ENCODE data around the gene ADSS1.
"Not testable (repeated sequence)": the region's sequence is repeated elsewhere in the genome, so short reads cannot be mapped to it uniquely, and the experiment has no call there.

ADSS1 gene

DNA sequence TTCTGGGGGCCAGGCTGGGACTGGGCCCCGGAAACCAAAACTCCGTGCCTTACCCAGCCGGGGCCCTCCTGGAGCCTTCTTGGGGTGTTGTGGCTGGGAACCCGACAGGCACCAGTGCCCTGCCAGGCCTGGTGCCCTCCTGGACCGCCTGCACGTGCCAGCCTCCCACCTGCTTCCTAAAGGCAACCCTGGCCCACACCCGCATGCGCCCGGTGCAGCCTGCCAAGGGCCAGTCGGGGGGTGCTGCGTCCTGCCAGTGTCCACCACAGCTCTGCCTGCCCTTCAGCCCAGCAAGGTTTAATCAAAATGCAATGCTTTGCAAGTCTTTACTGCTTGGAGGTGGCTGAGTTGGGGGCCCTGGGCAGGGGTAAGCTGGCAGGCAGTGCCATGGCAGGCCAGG, 5.2 kb upstream of the ADSS1 start:
- no peak for DNase-seq

DNA sequence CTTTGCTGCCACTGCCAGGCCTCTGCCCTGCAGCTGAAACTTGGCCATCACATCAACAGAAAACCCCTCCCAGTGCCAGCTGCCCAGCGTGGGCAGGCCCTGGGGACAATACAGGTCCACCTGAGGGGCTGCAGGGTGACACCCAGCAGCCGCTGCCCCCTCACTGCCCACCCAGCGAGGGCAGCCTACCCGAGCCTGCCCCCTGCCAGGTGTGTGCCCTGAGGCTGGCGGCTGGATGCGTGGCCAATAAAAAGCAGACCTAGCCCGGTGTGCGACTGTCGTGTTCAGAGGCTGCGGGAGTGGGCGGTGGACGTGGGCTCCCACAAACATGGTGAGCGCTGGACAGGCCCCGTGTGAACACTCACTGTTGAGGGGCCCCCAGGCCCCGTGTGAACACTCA, 4.7 kb upstream of the ADSS1 start:
- DNase-seq = no peak

DNA sequence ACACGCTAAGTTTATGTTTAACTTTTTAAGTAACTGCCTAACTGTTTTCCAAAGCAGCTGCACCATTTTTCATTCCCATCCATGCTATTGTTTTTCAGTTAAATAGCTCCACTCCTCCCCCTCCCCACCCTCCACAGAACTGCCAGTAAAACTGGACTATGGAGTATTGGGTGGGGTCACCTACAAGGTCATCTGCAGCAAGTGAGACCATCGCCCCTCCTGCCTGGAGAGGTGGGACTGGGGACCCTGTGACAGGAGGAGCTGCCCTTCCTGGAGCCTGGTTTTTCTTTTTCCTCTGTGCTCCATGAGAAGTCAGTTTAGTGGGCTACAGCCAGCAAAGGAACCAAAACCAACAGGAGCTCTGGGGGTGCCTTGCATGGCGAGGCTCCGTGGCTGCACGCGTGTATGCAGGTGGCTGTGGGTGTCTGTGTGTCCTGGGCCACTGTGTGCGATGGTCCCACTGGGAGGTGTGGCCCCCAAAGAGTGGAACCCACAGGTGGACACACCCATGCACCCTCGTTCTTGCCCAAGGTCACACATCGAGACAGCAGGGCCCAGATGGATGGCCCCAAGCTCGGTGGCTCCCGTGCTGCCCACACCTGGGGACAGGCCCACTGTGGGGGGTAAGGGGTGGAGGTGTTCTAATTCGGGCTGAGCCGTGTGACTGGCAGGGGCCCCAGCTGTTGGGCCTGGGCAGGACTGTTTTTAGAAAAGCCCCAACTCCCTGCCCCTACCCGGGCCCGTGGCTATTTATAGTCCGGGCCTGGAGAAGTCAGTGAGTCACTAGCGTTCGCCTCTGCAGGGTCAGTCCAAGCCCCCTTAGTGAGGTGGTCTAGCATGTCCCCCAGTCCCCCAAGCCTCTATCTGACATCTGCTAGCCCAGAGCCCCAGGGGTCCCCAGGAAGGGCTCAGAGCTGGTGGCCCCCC, 2.3 kb upstream of the ADSS1 start:
- no peak for DNase-seq

DNA sequence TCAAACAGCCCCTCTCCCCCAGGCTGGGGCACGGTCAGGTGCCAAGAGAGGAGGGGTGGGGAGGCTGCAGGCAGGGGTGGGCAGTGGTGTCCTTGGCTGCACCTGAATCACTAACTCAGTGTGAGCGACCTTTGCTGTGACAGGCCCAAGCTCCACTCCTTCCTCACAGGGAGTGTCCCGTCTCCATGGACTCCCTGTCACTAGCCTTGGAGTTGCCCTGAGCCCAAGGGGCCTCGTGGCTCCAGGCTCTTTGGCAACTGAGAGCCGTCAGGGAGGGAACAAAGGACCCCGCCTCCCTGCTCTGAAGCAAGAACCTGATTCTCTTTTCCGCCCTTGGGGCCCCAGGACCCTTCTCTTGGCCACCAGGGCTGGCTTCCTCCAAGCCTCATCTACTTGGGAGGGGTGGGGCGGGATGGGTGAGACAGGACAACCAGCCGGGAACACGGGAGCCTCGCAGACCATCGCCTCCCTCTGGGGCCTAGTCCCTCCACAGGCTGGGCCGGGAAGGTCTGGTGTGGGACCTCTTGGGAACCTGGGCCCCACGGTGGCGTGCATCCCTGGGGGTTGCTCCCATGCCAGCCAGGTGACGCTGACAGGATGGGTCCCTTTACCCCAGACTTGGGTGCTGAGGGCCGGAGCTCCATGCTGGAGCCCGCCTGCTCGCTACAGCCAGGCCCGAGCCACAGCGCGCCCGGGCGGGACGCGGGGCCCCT, 935 bp upstream of the ADSS1 start:
- no peak for DNase-seq

DNA sequence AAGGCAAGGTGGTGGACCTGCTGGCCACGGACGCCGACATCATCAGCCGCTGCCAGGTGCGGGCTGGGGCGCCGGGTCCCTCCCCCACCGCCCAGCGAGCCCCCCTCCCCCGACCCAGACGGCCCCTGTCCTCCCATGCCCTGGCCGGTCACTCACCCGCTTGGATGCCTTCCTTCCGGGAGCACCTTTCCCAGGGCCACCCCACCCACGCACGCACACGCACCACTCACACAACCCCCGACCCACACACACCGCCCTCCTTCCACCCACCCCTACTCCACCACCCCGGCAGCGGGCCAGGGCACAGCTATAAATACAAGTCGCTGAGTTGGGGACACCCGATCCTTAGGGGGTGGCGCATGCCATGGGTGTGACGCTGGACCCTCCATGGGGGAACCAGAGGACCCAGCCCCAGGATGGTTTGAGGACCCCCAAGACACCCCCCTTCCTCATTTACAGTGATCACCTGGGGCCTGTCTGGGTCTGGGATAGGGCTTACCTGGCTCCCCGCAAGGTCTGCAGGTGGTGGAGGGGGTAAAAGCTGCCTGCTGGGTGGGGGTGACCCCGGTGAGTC, 465 bp downstream of the ADSS1 start:
- DNase-seq = no peak

DNA sequence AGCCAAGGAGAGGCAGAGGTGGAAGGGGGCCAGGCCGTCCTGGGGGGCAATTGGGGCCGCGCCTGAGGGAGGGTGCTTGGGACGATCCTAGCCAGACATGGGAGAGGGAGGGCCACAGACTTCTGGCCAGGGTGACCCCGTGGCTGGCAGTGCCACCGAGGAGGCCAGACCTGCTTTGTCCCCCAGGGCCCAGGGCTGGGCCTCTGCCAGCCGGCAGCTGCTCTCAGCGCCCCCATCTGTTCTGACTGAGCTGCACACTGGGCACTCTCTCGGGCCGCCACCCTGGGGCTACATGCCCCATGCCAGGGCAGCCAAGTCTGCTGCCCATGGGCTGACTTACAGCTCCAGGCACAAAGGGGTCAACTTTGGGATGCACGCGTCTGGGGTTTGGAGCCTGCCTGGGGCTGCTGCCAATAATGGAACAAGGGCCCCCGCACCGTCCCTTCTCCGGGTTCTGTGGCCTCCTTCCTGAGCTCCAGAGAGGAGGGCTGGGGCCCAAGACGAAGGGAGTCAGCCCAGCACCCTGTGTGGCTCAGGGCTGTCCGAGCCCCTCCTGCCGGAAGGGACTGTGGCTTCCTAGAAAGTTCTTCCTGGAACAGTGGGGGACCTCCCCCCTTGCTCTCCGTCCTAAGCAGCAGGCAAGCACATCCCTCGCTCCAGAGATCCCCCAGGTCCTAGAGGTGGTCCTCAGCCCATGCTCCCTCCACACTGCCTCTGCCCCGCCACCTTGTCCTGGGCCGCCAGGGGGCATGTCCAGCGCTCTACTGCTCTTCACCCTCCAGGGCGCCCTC, 1.1 kb downstream of the ADSS1 start:
- DNase-seq = no peak

DNA sequence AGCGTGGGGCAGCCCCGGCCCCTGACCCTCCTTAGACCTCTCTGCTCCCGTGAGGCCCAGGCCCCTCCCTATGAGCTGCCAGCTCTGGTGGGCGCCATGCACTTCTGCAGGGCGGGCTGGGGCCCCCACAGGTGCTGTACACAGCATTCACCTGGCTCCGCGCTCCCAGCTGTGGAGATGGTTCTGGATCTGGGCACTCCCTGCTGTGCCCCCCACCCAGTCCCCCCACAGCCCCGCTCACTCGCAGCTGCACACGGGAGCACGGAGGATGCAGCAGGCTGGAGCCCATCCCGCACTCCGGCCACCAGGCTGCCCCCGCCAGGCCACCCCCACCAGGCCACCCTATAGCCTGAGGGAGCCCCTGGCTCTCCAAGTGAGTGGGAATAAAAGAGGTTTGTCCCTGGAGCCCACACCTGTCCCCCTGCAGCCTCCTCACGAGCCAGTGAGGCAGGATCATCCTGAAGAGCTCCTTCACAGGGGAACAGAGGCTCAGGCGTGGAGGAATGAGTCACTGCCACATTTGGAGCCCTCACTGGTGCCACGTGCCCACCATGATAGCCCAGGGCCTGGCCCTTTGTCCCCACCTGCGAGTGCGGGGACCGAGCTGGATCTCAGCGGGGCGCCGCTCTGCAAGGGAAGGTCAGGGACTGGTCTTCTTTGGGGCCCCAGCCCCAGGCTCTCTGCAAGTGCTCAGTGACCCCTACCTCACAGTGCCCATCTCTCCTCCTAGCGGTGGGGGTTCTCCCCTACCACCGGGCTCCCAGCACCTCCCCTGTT, 1.9 kb downstream of the ADSS1 start:
- DNase-seq = no peak

DNA sequence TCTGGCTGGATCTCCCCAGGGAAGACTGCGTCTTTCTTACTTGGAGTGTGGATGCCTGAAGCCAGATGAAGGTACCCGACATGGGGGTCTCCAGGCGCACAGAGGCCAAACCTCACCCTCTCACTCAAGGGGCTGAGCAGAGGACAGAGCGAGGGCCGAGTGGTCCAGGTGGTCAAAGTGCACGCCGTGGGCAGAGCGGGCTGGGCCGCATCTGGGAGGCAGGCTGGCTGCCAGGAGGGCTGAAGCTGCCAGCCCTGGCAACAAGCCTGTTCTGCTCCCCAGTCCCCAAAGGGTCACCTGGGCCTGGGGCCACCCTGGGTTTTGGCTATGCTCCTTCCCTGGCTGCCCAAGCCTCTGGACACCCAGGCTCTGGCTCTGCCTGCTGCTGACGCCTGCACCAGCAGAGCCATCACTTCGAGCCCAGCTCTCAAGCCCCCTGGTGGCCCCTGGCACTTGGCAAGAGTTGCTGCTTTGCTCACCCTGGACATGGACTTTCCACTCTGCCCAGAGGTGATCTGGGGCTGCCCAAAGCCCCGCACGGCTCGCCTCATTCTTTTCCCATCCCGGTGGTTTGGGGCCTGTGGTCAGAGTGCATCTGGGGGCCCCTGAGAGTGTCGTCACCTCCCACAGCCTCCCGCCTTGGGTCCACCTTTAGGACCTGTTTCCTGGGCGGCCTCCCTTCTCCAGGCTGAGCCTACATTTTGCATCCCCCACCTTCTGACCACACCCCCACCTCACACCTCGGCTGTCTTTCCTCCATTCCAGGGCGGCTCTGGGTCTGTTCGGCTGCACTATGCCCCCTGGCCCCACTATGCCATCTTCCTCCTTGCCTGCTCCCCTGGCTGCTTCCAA, 2.8 kb downstream of the ADSS1 start:
- no peak for DNase-seq

DNA sequence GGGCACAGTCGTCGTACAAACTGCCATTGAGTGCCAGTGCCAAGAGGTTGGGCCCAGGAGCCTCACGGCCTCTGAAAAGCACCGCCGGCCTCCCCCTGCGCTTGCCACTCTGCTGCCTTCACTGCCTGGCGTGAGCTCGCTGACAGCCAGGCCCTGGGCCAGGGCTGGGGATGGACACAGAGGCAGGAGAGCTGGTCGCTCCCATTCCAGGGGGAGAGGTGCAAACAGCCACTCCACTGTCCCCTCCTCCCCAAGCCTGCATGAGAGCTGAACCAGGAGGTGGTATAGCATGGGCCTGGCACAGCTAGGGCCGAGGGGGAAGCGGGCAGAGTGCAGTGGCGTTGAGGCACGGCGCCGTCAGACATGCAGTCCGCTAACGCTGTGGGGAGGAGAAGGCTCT, 4.6 kb downstream of the ADSS1 start:
- no peak for DNase-seq

DNA sequence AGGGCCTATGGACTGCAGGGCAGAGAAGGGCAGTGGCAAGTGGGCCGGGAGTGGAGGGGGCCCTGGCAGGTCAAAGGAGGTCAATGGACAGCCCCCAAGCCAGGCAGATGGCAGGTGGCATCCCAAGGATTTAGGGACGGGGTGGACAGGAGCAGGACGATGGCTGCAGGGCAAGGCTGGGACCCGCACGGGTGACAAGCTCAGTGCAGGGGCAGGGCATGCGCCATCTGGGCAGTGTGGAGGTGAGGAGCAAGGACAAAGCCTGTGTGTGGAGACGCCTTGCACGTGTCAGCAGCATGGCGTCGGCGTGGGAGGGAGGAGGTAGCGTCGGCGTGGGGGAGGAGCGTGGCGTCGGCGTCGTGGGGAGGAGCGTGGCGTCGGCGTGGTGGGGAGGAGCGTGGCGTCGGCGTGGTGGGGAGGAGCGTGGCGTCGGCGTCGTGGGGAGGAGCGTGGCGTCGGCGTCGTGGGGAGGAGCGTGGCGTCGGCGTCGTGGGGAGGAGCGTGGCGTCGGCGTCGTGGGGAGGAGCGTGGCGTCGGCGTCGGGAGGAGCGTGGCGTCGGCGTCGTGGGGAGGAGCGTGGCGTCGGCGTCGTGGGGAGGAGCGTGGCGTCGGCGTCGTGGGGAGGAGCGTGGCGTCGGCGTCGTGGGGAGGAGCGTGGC, 5.3 kb downstream of the ADSS1 start:
- not testable (repeated sequence) for DNase-seq

DNA sequence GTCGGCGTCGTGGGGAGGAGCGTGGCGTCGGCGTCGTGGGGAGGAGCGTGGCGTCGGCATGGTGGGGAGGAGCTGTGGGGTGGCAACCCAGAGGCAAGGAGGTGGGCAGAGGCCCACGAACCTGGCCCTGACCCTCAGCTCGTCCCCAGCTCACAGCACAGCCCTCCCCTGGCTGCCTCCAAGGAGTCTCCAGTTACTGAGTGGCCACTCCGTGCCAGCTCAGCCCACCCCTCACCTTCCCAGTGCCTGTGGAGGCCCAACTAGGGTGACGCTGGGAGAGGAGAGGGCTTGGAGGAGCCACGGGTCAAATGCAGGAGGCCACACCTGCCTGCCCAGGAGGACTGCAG, 5.8 kb downstream of the ADSS1 start:
- DNase-seq = no peak

DNA sequence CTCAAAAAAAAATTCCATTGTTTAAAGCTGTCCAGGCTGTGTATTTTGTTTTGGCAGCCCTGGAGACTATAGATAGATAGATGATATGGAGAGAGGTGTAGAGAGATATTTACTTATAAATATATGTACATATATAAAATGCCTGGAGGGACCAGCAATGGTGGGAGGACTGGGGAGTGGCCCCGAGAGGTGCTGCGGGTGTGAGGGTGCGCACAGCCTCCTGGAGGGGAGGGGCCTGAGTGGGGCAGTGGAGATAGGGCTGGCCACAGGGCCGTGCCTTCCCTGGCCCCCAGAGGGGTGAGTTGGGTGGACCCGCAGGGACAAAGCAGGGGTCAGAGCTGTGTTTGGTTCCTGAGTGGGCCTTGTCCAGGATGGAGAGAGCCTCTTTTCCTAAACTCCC, 6.5 kb downstream of the ADSS1 start:
- DNase-seq = no peak

DNA sequence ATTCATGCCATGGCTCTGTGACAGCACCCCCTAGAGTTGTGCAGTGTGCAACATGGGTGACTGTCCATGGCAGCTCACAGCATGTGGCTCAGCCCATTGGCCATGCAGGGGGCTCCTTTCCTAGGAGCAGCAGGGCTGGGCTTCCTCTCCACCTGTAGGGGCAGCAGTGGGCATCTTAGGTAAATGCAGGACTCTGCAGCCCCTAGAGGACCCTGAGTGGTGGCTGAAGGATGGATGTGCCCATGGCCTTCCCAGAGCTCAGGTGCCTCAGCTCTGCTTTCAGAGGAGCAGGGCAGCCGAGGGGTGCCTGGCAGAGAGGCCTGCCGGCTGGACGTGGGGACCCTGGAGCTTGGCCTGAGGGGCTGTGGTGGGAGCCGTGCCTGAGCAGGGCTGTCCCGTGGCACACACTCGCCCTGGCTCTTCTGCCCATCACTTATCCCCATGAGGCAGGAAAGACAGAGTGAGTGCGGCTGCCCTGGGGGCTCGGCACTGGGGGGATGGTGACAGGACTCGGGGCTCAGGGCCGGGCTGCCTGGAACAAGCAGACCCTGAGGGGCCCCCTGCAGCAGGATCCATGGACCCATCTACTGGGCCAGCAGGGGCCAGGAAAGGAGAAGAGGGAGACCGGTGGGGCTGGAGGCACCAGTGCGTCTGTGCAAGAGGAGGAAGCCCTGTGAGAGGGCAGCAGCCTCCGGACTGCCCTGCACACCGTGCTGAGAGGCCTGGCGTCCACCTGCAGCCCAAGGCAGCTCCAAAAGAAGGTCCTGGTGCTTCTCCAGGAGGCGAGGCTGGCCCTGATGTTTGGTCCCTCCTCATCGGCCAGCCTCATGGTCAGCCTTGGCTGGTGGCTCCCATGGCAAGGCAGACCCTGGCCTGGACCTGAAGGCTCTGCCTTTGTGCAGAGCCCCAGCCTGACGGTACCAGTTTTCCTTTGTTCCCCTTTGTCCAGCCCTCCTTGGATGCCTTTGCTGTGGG, 7.6 kb downstream of the ADSS1 start:
- no peak for DNase-seq

DNA sequence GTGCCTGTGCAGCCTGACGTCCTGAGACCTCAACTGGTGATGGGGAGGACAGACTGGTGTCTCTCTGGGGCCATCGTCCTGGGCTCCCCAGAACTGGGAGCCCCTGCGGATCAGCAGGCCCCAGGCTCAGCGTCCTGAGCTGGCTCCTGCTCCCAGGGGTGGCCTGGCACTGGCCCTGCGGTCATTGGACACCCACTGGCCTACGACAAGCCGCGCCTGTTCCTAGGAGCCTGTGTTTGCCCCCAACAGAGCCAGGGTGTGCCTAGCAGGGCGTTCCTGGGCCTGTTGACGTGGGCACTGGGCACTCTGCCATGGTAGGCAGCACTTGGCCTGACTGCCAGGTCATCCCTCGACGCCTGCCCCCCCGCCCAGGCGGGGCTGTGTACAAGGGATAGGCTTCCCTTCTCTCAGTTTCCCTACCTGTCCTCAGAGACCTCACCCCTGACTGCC, 8.4 kb downstream of the ADSS1 start:
- no peak for DNase-seq

DNA sequence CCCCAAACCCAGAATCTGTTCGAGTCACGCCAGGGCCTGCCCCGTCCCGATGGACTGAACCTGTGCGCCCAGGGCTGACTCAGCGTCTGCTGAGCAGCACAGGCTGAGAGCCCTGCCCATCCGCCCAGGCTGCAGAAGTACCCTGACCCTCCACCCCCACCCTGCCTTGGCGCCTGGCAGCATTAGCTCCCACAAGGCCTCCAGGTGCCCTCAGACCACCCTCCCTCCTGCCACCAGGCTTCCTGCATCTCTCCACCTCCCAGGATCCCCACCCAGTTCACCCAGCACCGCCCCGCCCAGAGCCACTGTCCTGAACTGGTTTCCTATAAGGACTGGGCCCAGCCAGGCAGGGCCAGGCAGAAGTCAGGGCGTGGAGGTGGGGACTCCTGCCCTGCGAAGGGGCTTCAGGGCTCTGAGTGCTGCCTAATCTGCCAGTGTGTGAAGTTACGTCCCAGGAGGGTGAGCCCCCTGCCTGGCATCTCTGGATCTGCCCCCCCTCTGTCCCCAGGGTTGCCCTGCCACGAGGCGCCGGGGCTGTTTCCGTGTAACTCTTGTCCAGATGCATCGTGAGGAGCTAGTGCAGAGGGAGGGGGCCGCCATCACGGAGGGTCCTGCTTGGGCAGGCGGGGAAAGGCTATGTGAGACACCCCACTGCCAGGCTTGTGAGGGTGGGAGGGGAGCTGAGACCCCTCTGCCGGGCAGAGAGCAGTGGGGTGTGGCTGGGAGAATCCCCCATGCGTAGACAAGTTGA, 9.1 kb downstream of the ADSS1 start:
- no peak for DNase-seq

DNA sequence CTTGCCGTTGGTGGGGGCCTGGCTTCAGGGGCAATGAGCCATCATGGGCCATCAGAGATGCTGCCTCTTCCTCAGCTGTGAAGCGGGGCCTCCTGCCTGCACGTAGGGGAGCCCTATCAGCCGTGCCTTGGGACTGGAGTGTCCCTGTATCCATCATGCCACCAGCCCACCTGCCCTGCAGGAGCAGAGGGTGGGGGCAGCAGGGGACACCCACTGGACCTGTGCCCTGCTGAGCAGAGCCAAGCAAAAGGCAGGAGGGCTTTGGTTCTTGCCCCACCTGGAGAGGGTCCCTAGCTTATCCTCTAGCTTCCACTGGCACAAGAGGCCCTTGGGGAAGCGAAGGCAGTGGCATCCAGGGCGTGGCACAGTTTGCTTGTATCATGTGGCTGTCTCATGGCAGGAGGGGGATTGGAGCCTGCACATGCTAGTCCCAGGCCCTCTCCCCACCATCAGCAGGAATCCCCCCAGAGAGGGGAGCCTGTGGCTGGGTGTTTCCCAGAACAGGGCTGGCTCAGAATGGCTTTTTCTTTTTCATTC, 10.1 kb downstream of the ADSS1 start:
- no peak for DNase-seq

DNA sequence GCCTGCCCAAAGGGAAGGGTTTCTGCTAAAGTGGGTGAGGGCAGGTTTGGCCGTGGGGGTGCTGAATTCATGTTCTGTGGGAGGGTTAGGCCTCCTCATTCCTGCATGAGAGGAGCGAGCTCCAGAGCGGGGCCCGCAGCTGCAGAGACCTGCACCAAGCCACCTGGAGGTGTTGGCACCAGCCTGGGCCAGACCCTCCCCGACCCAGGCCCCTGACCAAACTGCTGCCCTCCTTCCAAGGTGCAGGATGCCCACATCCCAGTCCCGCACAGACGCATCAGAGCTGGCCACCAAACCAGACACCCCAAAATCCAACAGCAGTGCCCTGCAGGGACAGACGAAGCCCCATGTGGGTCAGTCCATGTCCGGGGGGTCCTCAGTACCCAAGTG, 10.6 kb downstream of the ADSS1 start:
- DNase-seq = no peak

DNA sequence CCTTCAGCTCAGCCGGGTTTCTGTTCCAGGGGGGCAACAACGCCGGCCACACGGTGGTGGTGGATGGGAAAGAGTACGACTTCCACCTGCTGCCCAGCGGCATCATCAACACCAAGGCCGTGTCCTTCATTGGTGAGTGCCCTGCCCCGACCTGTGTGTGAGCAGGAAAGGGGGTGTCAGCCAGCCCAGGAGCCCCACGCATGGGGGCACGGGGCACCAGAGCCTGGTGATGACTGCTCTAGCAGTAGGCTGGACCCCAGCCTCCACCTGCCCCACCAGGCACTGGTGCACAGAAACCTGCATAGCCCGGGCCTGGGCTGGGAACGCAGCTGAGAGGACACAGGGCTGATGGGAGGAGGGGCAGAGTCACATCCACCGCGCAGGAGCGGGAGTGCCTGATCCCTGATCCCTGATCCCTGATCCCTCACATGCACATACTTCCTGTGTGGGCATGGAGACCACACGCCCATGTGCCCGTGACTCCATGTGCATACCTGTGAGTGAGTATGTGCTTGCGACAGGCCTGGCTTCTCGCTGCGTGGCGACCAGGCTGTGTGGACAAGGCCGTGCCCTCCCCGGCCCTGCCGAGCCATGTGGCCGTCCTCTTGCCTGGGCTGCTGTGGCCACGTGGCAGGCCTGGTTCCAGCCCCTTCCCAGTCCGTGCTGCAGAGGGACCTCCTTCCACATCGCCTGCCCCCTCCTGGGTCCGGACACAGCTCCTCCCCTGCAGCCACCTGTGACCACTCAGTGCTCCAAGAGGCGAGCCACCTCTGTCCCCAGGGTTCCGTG, 11.2 kb downstream of the ADSS1 start:
- no peak for DNase-seq

Data from cortex of kidney (tissue), 1 donor.